ENCODE results near the gene MYH9. TPM values are rescaled to one million over a fixed set of nuclear protein-coding genes. Genes with fewer than 3 reads are reported as not detected.

The MYH9 gene
- total RNA-seq, 2 experiments from 2014 or later, result 112 to 223 TPM

DNA sequence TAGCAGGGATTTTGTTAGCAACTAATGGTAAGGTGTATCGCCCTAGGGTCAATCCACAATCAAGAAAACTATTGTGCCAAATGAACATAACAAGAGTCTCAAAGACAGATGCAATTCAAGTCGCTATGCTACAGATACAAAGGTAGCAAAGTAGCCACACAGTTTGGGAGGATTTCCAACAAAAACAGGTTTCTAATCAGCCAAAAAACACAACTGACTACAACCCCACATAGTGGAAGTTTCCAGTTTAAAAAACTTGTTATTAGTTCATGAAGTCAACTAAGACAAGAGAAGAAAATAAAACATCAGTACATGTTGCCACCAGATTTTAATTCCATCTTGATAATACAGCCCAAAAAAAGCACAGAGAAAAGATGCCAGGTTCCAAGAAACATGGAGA, 38.0 kb downstream of the MYH9 start:
- ChIA-PET CTCF (ENCODE audit: unreplicated experiment) (no interaction called here), POLR2A (no interaction called here)
- TF ChIP-seq CTCF (conservative IDR thresholded peaks at IDR 0.05; ENCODE audit: low read length) (no peak), EZH2phosphoT487 (IDR thresholded peaks at IDR 0.05; ENCODE audit: borderline replicate concordance, low read depth, low read length) (no peak)

DNA sequence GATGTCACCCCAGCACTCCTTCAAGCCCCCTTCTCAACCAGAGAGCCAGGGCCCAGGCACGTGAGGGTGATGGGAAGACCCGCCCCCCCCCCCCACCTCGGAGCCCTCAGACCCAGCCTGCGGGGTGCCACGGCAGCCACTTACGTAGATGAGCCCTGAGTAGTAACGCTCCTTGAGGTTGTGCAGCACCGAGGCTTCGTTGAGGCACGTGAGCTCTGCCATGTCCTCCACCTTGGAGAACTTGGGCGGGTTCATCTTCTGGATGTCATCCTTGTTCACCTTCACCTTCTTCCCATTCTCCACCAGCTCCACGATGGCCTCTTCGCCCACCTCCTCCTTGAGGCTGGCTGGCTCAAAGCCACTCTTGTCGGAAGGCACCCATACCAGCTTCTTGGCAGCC, 39.0 kb downstream of the MYH9 start:
- no peaks in the 10 kb centered on the region for H3K9me2 ChIP-seq (ENCODE audit: insufficient read depth, low read length)
- peaks cover 7% of the 10 kb centered on the region for H4K20me1 ChIP-seq (ENCODE audit: insufficient read depth, low read length)
- no peak overlapping the region for H3K4me2 ChIP-seq (ENCODE audit: low read length)
- ChIA-PET POLR2A (no interaction called here), CTCF (ENCODE audit: unreplicated experiment) (no interaction called here)
- no peak for DNase-seq (ENCODE audit: low spot score)
- H3K4me3 ChIP-seq (ENCODE audit: low read depth, low read length, poor library complexity, severe bottlenecking), result no peak overlapping the region
- no TSS peak for BruUV-seq (replicated peaks)
- H3K27ac ChIP-seq (ENCODE audit: low read depth, low read length, poor library complexity, severe bottlenecking), result no peak overlapping the region
- no peaks in the 10 kb centered on the region for H3K9me3 ChIP-seq (ENCODE audit: low read length)
- H3K36me3 ChIP-seq (ENCODE audit: insufficient read depth, low read length), result peaks cover 51% of the 10 kb centered on the region
- peaks cover 4% of the 10 kb centered on the region for H3K4me1 ChIP-seq (ENCODE audit: insufficient read depth, low read length, poor library complexity, severe bottlenecking)
- intact Hi-C loops (cut with micrococcal nuclease; ENCODE audit: unreplicated experiment), result no loop called here
- TF ChIP-seq EZH2phosphoT487 (IDR thresholded peaks at IDR 0.05; ENCODE audit: borderline replicate concordance, low read depth, low read length), result no peak
- TF ChIP-seq CTCF (conservative IDR thresholded peaks at IDR 0.05; ENCODE audit: low read length), result no peak
- H3K79me2 ChIP-seq (ENCODE audit: insufficient read depth, low read depth, low read length), result peaks cover 69% of the 10 kb centered on the region
- no peak overlapping the region for H2AFZ ChIP-seq (ENCODE audit: low read length)

More for the DNA sequence above, 38.0 kb downstream of the MYH9 start:
- Histone ChIP-seq H3K9me2 (ENCODE audit: insufficient read depth, low read length) (no peaks in the 10 kb centered on the region), H3K79me2 (ENCODE audit: insufficient read depth, low read depth, low read length) (peaks cover 76% of the 10 kb centered on the region), H4K20me1 (ENCODE audit: insufficient read depth, low read length) (peaks cover 7% of the 10 kb centered on the region), H3K27ac (ENCODE audit: low read depth, low read length, poor library complexity, severe bottlenecking) (no peak overlapping the region), H3K4me3 (ENCODE audit: low read depth, low read length, poor library complexity, severe bottlenecking) (no peak overlapping the region), H2AFZ (ENCODE audit: low read length) (no peak overlapping the region), H3K9me3 (ENCODE audit: low read length) (no peaks in the 10 kb centered on the region), H3K4me2 (ENCODE audit: low read length) (no peak overlapping the region), H3K36me3 (ENCODE audit: insufficient read depth, low read length) (peaks cover 44% of the 10 kb centered on the region), H3K4me1 (ENCODE audit: insufficient read depth, low read length, poor library complexity, severe bottlenecking) (peaks cover 5% of the 10 kb centered on the region)
- DNase-seq (ENCODE audit: low spot score), result no peak
- intact Hi-C loops (cut with micrococcal nuclease; ENCODE audit: unreplicated experiment), result no loop called here
- BruUV-seq (replicated peaks), result no TSS peak

- DNase-seq (ENCODE audit: low spot score), result no peak
- peaks cover 7% of the 10 kb centered on the region for H4K20me1 ChIP-seq (ENCODE audit: insufficient read depth, low read length)
- POLR2A ChIA-PET, result no interaction called here
- no peak overlapping the region for H3K27ac ChIP-seq (ENCODE audit: low read depth, low read length, poor library complexity, severe bottlenecking)
- H3K36me3 ChIP-seq (ENCODE audit: insufficient read depth, low read length), result peaks cover 66% of the 10 kb centered on the region
- BruUV-seq (replicated peaks), result no TSS peak
- TF ChIP-seq CTCF (conservative IDR thresholded peaks at IDR 0.05; ENCODE audit: low read length) (no peak), EZH2phosphoT487 (IDR thresholded peaks at IDR 0.05; ENCODE audit: borderline replicate concordance, low read depth, low read length) (no peak)
- H3K9me3 ChIP-seq (ENCODE audit: low read length), result no peaks in the 10 kb centered on the region
- H2AFZ ChIP-seq (ENCODE audit: low read length), result no peak overlapping the region
- H3K4me3 ChIP-seq (ENCODE audit: low read depth, low read length, poor library complexity, severe bottlenecking), result no peak overlapping the region
- H3K4me2 ChIP-seq (ENCODE audit: low read length), result no peak overlapping the region
- intact Hi-C loops (cut with micrococcal nuclease; ENCODE audit: unreplicated experiment), result no loop called here
- CTCF ChIA-PET (ENCODE audit: unreplicated experiment), result no interaction called here
- no peaks in the 10 kb centered on the region for H3K4me1 ChIP-seq (ENCODE audit: insufficient read depth, low read length, poor library complexity, severe bottlenecking)
- peaks cover 65% of the 10 kb centered on the region for H3K79me2 ChIP-seq (ENCODE audit: insufficient read depth, low read depth, low read length)
- no peaks in the 10 kb centered on the region for H3K9me2 ChIP-seq (ENCODE audit: insufficient read depth, low read length)
Observed at GRCh38 chr22:36347094-36347493, 40.7 kb downstream of the MYH9 start.
